HG03439 (cell line): ENCODE data around the gene LELP1.
"Not testable (repeated sequence)": the region's sequence is repeated elsewhere in the genome, so short reads cannot be mapped to it uniquely, and the experiment has no call there.

Experiments used
- ATAC-seq: cut with Tn5 transposase; IDR thresholded peaks from one replicate; pipeline ENCODE4 v1.9.1; 2021; ENCODE audit warnings: mild to moderate bottlenecking, moderate library complexity; ENCODE audit not compliant: unreplicated experiment

Gene LELP1

GRCh38 chr1:153203130-153203529, at the start of gene LELP1:
LELP1 (plus strand) TSS chr1:153203430; CDS start chr1:153204708, 1,278 bp downstream.
- no peak for ATAC-seq

- ATAC-seq, result no peak
Measured at GRCh38 chr1:153155541-153155940, 47.7 kb upstream of the LELP1 start.

- ATAC-seq, result no peak
Measured at GRCh38 chr1:153168686-153169085, 34.5 kb upstream of the LELP1 start.

GRCh38 chr1:153174624-153175023, 28.6 kb upstream of the LELP1 start:
- no peak for ATAC-seq

GRCh38 chr1:153178922-153179321, 24.3 kb upstream of the LELP1 start:
- no peak for ATAC-seq

- ATAC-seq, result no peak
Measured at GRCh38 chr1:153180556-153180955, 22.7 kb upstream of the LELP1 start.

GRCh38 chr1:153188301-153188700, 14.9 kb upstream of the LELP1 start:
- ATAC-seq, result not testable (repeated sequence)

- ATAC-seq, result no peak
Measured at GRCh38 chr1:153190373-153190772, 12.9 kb upstream of the LELP1 start.

GRCh38 chr1:153192697-153193096, 10.5 kb upstream of the LELP1 start:
- no peak for ATAC-seq

GRCh38 chr1:153194331-153195050, 8.7 kb upstream of the LELP1 start:
- no peak for ATAC-seq

GRCh38 chr1:153195216-153195615, 8.0 kb upstream of the LELP1 start:
- no peak for ATAC-seq

- no peak for ATAC-seq
Measured at GRCh38 chr1:153202006-153202405, 1.2 kb upstream of the LELP1 start.

- no peak for ATAC-seq
Measured at GRCh38 chr1:153206631-153207030, 3.4 kb downstream of the LELP1 start.

- no peak for ATAC-seq
Measured at GRCh38 chr1:153210206-153210605, 7.0 kb downstream of the LELP1 start.

GRCh38 chr1:153212201-153212600, 9.0 kb downstream of the LELP1 start:
- ATAC-seq, result no peak

- ATAC-seq, result no peak
Measured at GRCh38 chr1:153213519-153213918, 10.3 kb downstream of the LELP1 start.

GRCh38 chr1:153217212-153217611, 14.0 kb downstream of the LELP1 start, which contains the start of gene PRR9:
PRR9 (plus strand) TSS chr1:153217584; CDS start chr1:153218145, 561 bp downstream.
- ATAC-seq, result no peak

GRCh38 chr1:153217744-153218416, 14.7 kb downstream of the LELP1 start:
- no peak for ATAC-seq

- ATAC-seq, result no peak
Measured at GRCh38 chr1:153220606-153221303, 17.5 kb downstream of the LELP1 start.

- peak; percentile 85 for ATAC-seq
Measured at GRCh38 chr1:153223040-153223891, 20.0 kb downstream of the LELP1 start.

GRCh38 chr1:153227810-153228209, 24.6 kb downstream of the LELP1 start:
- ATAC-seq, result no peak
